Hepatocyte (in vitro differentiated cells): Measurements from ENCODE around the gene KRT77. TPM values are rescaled to one million over a fixed set of nuclear protein-coding genes. Genes with fewer than 3 reads are reported as not detected.

ENCODE experiments used
- DNase-seq: peaks from one replicate; pipeline ENCODE4 v3.0.0-alpha.2; 2016; ENCODE audit warnings: low spot score
- H2AFZ ChIP-seq: fragments of 200-600 bp; sonication (generic); 2 replicates; pipeline ENCODE4 v1.6.0; 2016; ENCODE audit warnings: antibody characterized with exemption, mild to moderate bottlenecking
- H3K27ac ChIP-seq: fragments of 200-600 bp; sonication (generic); 2 replicates; pipeline ENCODE4 v1.5.1; 2016; ENCODE audit warnings: mild to moderate bottlenecking
- H3K27me3 ChIP-seq: fragments of 200-600 bp; sonication (generic); 2 replicates; pipeline ENCODE4 v1.6.1; 2016
- H3K36me3 ChIP-seq: fragments of 200-600 bp; sonication (generic); replicated peaks from 2 replicates; pipeline ENCODE4 v1.5.1; 2016; ENCODE audit warnings: low read depth; ENCODE audit not compliant: insufficient read depth
- H3K4me1 ChIP-seq: fragments of 200-600 bp; sonication (generic); 2 replicates; pipeline ENCODE4 v1.5.1; 2016; ENCODE audit warnings: mild to moderate bottlenecking, moderate library complexity; ENCODE audit not compliant: insufficient read depth
- H3K4me2 ChIP-seq: fragments of 200-600 bp; sonication (generic); 2 replicates; pipeline ENCODE4 v1.6.0; 2016
- H3K4me3 ChIP-seq: fragments of 200-600 bp; sonication (generic); 2 replicates; pipeline ENCODE4 v1.5.1; 2016; ENCODE audit warnings: mild to moderate bottlenecking
- H3K79me2 ChIP-seq: fragments of 200-600 bp; sonication (generic); 2 replicates; pipeline ENCODE4 v1.6.0; 2017; ENCODE audit warnings: mild to moderate bottlenecking
- H3K9me2 ChIP-seq: fragments of 200-600 bp; sonication (generic); replicated peaks from 2 replicates; pipeline ENCODE4 v1.6.0; 2017; ENCODE audit warnings: mild to moderate bottlenecking; ENCODE audit not compliant: insufficient read depth
- H3K9me3 ChIP-seq: fragments of 200-600 bp; sonication (generic); 2 replicates; pipeline ENCODE4 v1.5.1; 2016; ENCODE audit warnings: low read depth, mild to moderate bottlenecking
- H4K20me1 ChIP-seq: fragments of 200-600 bp; sonication (generic); 2 replicates; pipeline ENCODE4 v1.6.0; 2016; ENCODE audit warnings: mild to moderate bottlenecking; ENCODE audit not compliant: insufficient read depth, poor library complexity, severe bottlenecking
- EZH2 ChIP-seq: fragments of 200-600 bp; sonication (generic); IDR thresholded peaks from 2 replicates; pipeline ENCODE4 v1.6.1; 2016; ENCODE audit warnings: antibody characterized with exemption, mild to moderate bottlenecking, borderline replicate concordance
- EZH2phosphoT487 ChIP-seq: fragments of 200-600 bp; sonication (generic); IDR thresholded peaks from one replicate; pipeline ENCODE4 v1.6.1; 2018; ENCODE audit warnings: antibody characterized with exemption, mild to moderate bottlenecking, low read depth, moderate library complexity; ENCODE audit not compliant: unreplicated experiment, severe bottlenecking
- WGBS: methylation state at CpG from one replicate; pipeline ENCODE4 v1.1.6; 2016; ENCODE audit warnings: low lambda C conversion rate; ENCODE audit errors: missing lambda C conversion rate; 5-methylcytosine and 5-hydroxymethylcytosine counted together
- polyA plus RNA-seq: library from polyadenylated mRNA; unstranded; fragments of >200 nt; fragmentation: Nextera tagmentation; extraction: Ambion mirVana; gene quantifications from 2 replicates; pipeline ENCODE4 v1.2.1, GENCODE V29; 2016
- total RNA-seq: library from RNA; depleted of rRNA; stranded (reverse); fragments of >200 nt; gene quantifications from 2 replicates; pipeline ENCODE4 v1.2.3, GENCODE V29; 2014
- TF ChIP-seq, protein P1 (sequence below): fragments of 200-600 bp; sonication (generic); IDR thresholded peaks from 2 replicates; pipeline ENCODE4 v1.5.1; 2016; ENCODE audit warnings: antibody characterized with exemption, mild to moderate bottlenecking; ENCODE audit not compliant: poor library complexity

KRT77 gene
- total and polyA plus RNA-seq, 2 experiments from 2014 or later = not detected

GRCh38 chr12:52655251-52655650, 48.1 kb downstream of the KRT77 start:
- Histone ChIP-seq H3K4me3 (no peak overlapping the region), H3K36me3 (no peaks in the 10 kb centered on the region), H3K4me2 (no peak overlapping the region), H3K9me3 (no peaks in the 10 kb centered on the region), H3K9me2 (no peaks in the 10 kb centered on the region), H4K20me1 (no peaks in the 10 kb centered on the region), H3K27me3 (peaks cover 29% of the 10 kb centered on the region), H3K4me1 (no peaks in the 10 kb centered on the region), H3K27ac (no peak overlapping the region), H2AFZ (no peak overlapping the region), H3K79me2 (no peaks in the 10 kb centered on the region)
- no peak for DNase-seq
- WGBS = 69% methylated on average over 6 of the region's 6 CpGs
- TF ChIP-seq EZH2phosphoT487 = no peak
- TF ChIP-seq, protein P1, sequence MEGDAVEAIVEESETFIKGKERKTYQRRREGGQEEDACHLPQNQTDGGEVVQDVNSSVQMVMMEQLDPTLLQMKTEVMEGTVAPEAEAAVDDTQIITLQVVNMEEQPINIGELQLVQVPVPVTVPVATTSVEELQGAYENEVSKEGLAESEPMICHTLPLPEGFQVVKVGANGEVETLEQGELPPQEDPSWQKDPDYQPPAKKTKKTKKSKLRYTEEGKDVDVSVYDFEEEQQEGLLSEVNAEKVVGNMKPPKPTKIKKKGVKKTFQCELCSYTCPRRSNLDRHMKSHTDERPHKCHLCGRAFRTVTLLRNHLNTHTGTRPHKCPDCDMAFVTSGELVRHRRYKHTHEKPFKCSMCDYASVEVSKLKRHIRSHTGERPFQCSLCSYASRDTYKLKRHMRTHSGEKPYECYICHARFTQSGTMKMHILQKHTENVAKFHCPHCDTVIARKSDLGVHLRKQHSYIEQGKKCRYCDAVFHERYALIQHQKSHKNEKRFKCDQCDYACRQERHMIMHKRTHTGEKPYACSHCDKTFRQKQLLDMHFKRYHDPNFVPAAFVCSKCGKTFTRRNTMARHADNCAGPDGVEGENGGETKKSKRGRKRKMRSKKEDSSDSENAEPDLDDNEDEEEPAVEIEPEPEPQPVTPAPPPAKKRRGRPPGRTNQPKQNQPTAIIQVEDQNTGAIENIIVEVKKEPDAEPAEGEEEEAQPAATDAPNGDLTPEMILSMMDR = no peak
- TF ChIP-seq EZH2 = no peak

DNA sequence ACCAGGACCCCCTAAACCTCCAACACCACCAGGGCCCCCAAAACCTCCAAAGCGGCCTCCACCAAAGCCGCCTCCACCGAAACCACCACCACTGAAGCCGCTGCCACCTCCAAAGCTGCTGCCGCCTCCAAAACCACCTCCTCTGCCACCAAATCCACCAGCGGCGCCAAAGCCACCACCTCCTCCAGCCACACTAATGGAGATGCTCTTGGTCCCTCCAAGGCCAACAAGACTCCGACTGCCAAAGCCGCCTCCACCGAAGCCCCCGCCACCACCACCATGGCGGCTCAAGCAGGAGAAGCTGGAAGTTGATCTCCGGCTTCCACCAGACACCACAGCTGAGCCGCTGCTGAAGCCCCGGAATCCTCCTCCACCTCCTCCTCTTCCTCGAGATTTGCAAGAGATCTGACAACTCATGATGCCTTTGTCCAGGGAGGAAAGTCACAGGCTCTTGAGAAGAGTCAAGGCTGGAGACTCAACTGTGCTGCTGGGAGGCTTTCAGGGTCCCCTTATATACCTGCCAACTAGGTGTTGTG, 51.5 kb downstream of the KRT77 start, which contains the start of gene KRT2:
Gene KRT2 (minus strand): TSS at position 486 of the 536 bp plus-strand sequence. CDS start 69 bp downstream, at position 417.
- Histone ChIP-seq H3K9me3 (no peaks in the 10 kb centered on the region), H3K4me1 (no peaks in the 10 kb centered on the region), H3K9me2 (no peaks in the 10 kb centered on the region), H3K27ac (no peak within 1 kb of the TSS), H4K20me1 (no peaks in the 10 kb centered on the region), H3K79me2 (no peaks in the 10 kb centered on the region), H3K4me3 (no peak within 1 kb of the TSS), H3K27me3 (peaks cover 17% of the 10 kb centered on the region), H2AFZ (no peak within 1 kb of the TSS), H3K4me2 (peak within 1 kb of the TSS; percentile 41), H3K36me3 (no peaks in the 10 kb centered on the region)
- TF ChIP-seq EZH2 (no peak), EZH2phosphoT487 (no peak)
- TF ChIP-seq, protein P1 = no peak
- 93% methylated on average over 16 of the region's 16 CpGs for WGBS
- DNase-seq = no peak

DNA sequence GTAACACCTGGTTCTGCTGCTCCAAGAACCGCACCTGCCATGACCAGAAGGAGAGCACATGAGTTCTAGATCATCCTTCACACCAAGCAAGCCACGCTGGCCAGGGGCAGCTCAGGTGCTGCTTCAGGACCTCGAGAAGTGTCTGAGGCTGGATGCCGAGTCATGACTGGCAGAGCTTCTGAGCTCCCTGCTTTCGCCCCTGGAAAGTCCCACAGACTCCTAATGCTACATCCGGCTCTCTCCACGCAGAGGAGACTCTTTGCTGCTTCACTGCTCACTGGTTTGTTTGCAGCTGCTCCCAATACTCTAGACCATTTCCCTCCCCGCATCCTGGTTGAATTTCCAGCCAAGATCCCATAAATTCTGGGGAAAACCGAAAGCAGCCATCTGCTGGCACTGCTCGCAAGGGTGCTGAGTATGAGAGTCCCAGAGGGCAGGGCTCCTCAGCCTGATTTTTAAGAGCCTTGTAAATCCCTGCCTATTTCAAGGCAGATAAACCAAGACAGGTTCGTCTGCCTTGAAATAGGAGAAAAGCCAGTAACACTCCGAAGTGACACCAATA, 52.7 kb downstream of the KRT77 start:
- Histone ChIP-seq H3K4me1 (peaks cover 2% of the 10 kb centered on the region), H2AFZ (no peak overlapping the region), H3K79me2 (no peaks in the 10 kb centered on the region), H4K20me1 (no peaks in the 10 kb centered on the region), H3K9me2 (no peaks in the 10 kb centered on the region), H3K4me3 (no peak overlapping the region), H3K27me3 (peaks cover 17% of the 10 kb centered on the region), H3K27ac (no peak overlapping the region), H3K4me2 (peak overlapping the region; percentile 41), H3K9me3 (no peaks in the 10 kb centered on the region), H3K36me3 (no peaks in the 10 kb centered on the region)
- DNase-seq = no peak
- WGBS = 62% methylated on average over 12 of the region's 12 CpGs
- TF ChIP-seq EZH2phosphoT487 (no peak), EZH2 (no peak)
- TF ChIP-seq, protein P1 = no peak
